ENCODE measurements around the gene GPR63.

DNA sequence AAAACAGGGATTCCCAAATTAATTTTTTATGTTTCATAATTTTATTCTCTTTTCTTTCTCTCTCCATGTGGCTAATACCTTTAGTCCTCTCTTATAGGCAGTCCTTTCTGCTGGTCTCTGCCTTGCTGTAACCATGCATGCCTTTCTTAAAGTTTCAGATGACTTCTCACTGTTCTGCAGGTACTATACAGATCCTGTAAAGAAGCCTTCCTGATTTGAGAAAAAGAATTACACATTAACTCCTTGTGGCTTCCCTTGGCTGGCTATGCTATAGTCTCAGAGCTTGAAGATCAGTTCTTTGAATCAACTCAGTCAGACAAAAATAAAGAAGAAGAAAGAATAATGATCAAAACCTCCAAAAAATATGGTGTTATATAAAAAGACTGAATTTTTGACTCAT lies 7.3 kb upstream of the GPR63 start:
- TF ChIP-seq, protein P1, sequence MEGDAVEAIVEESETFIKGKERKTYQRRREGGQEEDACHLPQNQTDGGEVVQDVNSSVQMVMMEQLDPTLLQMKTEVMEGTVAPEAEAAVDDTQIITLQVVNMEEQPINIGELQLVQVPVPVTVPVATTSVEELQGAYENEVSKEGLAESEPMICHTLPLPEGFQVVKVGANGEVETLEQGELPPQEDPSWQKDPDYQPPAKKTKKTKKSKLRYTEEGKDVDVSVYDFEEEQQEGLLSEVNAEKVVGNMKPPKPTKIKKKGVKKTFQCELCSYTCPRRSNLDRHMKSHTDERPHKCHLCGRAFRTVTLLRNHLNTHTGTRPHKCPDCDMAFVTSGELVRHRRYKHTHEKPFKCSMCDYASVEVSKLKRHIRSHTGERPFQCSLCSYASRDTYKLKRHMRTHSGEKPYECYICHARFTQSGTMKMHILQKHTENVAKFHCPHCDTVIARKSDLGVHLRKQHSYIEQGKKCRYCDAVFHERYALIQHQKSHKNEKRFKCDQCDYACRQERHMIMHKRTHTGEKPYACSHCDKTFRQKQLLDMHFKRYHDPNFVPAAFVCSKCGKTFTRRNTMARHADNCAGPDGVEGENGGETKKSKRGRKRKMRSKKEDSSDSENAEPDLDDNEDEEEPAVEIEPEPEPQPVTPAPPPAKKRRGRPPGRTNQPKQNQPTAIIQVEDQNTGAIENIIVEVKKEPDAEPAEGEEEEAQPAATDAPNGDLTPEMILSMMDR (IDR thresholded peaks at IDR 0.05; ENCODE audit: low read depth, low read length, poor library complexity, severe bottlenecking): no peak
- no peak for TF ChIP-seq EZH2phosphoT487 (IDR thresholded peaks at IDR 0.05; ENCODE audit: borderline replicate concordance, low read length)
